HG02759 (cell line): Measurements from ENCODE around the gene UBTD2.

ENCODE experiments used
- ATAC-seq: cut with Tn5 transposase; IDR thresholded peaks from one replicate; pipeline ENCODE4 v1.9.1; 2021; ENCODE audit warnings: mild to moderate bottlenecking, moderate library complexity; ENCODE audit not compliant: unreplicated experiment

The UBTD2 gene

GRCh38 chr5:172173564-172174153 is 109.9 kb downstream of the UBTD2 start:
- ATAC-seq: no peak

GRCh38 chr5:172172912-172173563 is 110.5 kb downstream of the UBTD2 start:
- no peak for ATAC-seq

GRCh38 chr5:172171118-172171517 is 112.4 kb downstream of the UBTD2 start:
- no peak for ATAC-seq

- no peak for ATAC-seq
Observed at GRCh38 chr5:172170251-172170701, 113.3 kb downstream of the UBTD2 start.

GRCh38 chr5:172169216-172169615 is 114.3 kb downstream of the UBTD2 start:
- no peak for ATAC-seq

- ATAC-seq: no peak
Observed at GRCh38 chr5:172168311-172168710, 115.3 kb downstream of the UBTD2 start.

GRCh38 chr5:172167895-172168294 is 115.7 kb downstream of the UBTD2 start:
- ATAC-seq: no peak

GRCh38 chr5:172166030-172166826 is 117.3 kb downstream of the UBTD2 start:
- no peak for ATAC-seq

GRCh38 chr5:172165465-172165864 is 118.1 kb downstream of the UBTD2 start:
- peak; percentile 89 for ATAC-seq

- no peak for ATAC-seq
Observed at GRCh38 chr5:172164769-172165212, 118.8 kb downstream of the UBTD2 start.

GRCh38 chr5:172163346-172163745 is 120.2 kb downstream of the UBTD2 start:
- no peak for ATAC-seq

GRCh38 chr5:172162987-172163343 is 120.6 kb downstream of the UBTD2 start:
- ATAC-seq: no peak

GRCh38 chr5:172162323-172162986 is 121.1 kb downstream of the UBTD2 start:
- no peak for ATAC-seq

- no peak for ATAC-seq
Observed at GRCh38 chr5:172160506-172160905, 123.1 kb downstream of the UBTD2 start.
